Measurements from ENCODE around the gene MSH5.

- peak; percentile 52 to 57 for TF ChIP-seq CTCF (conservative IDR thresholded peaks at IDR 0.05 in 1 of 2, IDR thresholded peaks at IDR 0.05 in 1 of 2; ENCODE audit: extremely low read depth in 1 of 2, insufficient read depth in 1 of 2, low read depth in 1 of 2, low read length in 2 of 2)
- TF ChIP-seq EZH2 (IDR thresholded peaks at IDR 0.05; ENCODE audit: borderline replicate concordance, low read length) = no peak
Observed at GRCh38 chr6:31791324-31792089, 51.7 kb downstream of the MSH5 start.
